ENCODE results near the gene MITF.
"Not testable (repeated sequence)": the region's sequence is repeated elsewhere in the genome, so short reads cannot be mapped to it uniquely, and the experiment has no call there.

DNA sequence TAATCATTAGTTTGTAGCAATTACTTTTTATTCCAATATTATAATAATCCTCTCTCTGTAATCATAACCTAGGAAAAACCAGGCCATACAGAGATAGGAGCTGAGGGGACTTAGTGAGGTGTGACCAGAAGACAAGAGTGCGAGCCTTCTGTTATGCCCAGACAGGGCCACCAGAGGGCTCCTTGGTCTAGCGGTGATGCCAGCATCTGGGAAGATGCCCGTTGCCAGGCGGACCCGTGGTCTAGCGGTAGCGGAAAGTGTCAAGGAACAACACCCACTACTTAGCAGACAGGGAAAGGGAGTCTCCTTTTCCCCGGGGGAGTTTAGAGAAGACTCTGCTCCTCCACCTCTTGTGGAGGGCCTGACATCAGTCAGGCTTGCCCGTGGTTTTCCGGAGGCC, 180.7 kb downstream of the MITF start:
- TF ChIP-seq, protein P1, sequence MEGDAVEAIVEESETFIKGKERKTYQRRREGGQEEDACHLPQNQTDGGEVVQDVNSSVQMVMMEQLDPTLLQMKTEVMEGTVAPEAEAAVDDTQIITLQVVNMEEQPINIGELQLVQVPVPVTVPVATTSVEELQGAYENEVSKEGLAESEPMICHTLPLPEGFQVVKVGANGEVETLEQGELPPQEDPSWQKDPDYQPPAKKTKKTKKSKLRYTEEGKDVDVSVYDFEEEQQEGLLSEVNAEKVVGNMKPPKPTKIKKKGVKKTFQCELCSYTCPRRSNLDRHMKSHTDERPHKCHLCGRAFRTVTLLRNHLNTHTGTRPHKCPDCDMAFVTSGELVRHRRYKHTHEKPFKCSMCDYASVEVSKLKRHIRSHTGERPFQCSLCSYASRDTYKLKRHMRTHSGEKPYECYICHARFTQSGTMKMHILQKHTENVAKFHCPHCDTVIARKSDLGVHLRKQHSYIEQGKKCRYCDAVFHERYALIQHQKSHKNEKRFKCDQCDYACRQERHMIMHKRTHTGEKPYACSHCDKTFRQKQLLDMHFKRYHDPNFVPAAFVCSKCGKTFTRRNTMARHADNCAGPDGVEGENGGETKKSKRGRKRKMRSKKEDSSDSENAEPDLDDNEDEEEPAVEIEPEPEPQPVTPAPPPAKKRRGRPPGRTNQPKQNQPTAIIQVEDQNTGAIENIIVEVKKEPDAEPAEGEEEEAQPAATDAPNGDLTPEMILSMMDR (conservative IDR thresholded peaks at IDR 0.05; ENCODE audit: low read length) = peak; percentile 49; the same call in 1 of the 2 replicates
- not testable (repeated sequence) for TF ChIP-seq EZH2phosphoT487 (IDR thresholded peaks at IDR 0.05; ENCODE audit: borderline replicate concordance, low read depth, low read length)
